ENCODE results near the gene KCNMA1. TPM values are rescaled to one million over a fixed set of nuclear protein-coding genes. Genes with fewer than 3 reads are reported as not detected.

KCNMA1 gene
- total RNA-seq, 4 donors from 2014 or later: 68.4 to 170 (median 119) TPM

DNA sequence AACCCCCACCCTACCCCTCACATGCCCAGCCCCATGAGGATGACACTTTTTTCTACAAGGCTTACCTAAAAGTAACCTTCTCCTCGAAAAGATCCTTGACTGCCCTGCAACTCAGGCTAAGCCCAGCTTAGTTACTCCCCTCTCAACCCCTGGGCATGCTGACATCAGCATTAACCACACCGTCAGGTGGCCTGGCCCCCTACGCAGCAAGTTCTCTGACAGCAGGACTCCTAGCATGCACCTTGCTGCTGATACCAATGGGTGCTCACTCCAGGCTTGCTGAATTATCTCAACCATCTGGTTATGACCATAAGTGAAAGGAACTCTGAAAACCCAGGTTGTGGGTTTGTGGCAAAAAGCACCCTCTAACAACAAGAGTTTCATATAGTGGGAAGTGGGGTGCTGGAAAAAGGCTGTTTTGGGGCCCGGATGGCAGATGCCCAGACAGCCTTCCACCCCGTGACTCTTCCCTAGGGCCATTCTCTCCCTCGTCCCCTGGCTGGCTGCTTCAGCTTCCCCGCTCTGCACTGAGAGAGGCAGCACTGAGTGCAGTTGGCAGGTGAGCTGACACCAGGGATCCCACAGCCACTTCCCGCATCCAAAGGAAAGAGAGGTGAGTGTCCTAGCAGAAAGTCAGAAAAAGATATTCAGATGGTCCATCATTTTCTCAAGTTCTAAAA is 518.9 kb downstream of the KCNMA1 start:
- intact Hi-C loops (cut with DNase I; ENCODE audit: low total_unique reads): no loop called here
- in situ Hi-C loops (cut with MboI; ENCODE audit: low pct_ligation_motif_present in 1 of 4, low pct_unique_long_range_greater_than_20kb in 1 of 4, low sequenced_read_pairs in 3 of 4): no loop called here
- TF ChIP-seq EP300 (IDR thresholded peaks at IDR 0.05; ENCODE audit: low read depth): no peak
- TF ChIP-seq, protein P1, sequence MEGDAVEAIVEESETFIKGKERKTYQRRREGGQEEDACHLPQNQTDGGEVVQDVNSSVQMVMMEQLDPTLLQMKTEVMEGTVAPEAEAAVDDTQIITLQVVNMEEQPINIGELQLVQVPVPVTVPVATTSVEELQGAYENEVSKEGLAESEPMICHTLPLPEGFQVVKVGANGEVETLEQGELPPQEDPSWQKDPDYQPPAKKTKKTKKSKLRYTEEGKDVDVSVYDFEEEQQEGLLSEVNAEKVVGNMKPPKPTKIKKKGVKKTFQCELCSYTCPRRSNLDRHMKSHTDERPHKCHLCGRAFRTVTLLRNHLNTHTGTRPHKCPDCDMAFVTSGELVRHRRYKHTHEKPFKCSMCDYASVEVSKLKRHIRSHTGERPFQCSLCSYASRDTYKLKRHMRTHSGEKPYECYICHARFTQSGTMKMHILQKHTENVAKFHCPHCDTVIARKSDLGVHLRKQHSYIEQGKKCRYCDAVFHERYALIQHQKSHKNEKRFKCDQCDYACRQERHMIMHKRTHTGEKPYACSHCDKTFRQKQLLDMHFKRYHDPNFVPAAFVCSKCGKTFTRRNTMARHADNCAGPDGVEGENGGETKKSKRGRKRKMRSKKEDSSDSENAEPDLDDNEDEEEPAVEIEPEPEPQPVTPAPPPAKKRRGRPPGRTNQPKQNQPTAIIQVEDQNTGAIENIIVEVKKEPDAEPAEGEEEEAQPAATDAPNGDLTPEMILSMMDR (IDR thresholded peaks at IDR 0.05): no peak
- no peak for TF ChIP-seq POLR2AphosphoS5 (IDR thresholded peaks at IDR 0.05)
- TF ChIP-seq POLR2A (IDR thresholded peaks at IDR 0.05): no peak
- Histone ChIP-seq H3K27me3 (no peaks in the 10 kb centered on the region), H3K27ac (no peak overlapping the region), H3K4me1 (peaks cover 0 to 11% (median 0%) of the 10 kb centered on the region in 4 donors), H3K9me3 (no peaks in the 10 kb centered on the region), H3K4me3 (no peak overlapping the region), H3K36me3 (no peaks in the 10 kb centered on the region)
- DNase-seq: no peak
- 79% methylated on average over 8 of the region's 8 CpGs; no CpG with 5 or more reads in 1 of the 2 donors for WGBS, 2 donors (ENCODE audit: low coverage in 1 of 2)

DNA sequence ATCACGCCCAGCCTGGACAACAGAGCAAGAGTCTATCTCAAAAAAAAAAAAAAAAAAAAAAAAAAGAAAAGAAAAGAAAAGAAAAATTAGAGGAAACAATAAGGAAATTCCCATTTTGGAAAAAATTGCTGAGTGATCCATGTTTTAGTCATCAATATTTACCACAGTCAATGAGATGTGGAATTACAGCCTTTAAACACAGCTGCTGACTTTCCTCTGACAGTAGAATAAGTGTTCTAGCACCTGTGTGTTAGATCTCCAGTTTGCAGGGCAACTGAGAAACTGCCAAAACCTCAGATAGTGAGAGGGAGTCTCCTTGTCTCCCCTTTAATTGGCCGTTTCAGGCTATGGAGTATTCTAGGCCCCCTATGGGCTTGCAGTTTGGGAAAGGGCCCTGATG is 520.1 kb downstream of the KCNMA1 start:
- Histone ChIP-seq H3K36me3 (no peaks in the 10 kb centered on the region), H3K4me3 (no peak overlapping the region), H3K4me1 (peaks cover 0 to 14% (median 0%) of the 10 kb centered on the region in 4 donors), H3K9me3 (no peaks in the 10 kb centered on the region), H3K27me3 (no peaks in the 10 kb centered on the region), H3K27ac (no peak overlapping the region)
- in situ Hi-C loops (cut with MboI; ENCODE audit: low pct_ligation_motif_present in 1 of 4, low pct_unique_long_range_greater_than_20kb in 1 of 4, low sequenced_read_pairs in 3 of 4) (no loop called here), intact Hi-C loops (cut with DNase I; ENCODE audit: low total_unique reads) (no loop called here)
- no peak for TF ChIP-seq EP300 (IDR thresholded peaks at IDR 0.05; ENCODE audit: low read depth)
- no peak for TF ChIP-seq POLR2AphosphoS5 (IDR thresholded peaks at IDR 0.05)
- TF ChIP-seq, protein P1 (IDR thresholded peaks at IDR 0.05): no peak
- TF ChIP-seq POLR2A (IDR thresholded peaks at IDR 0.05): no peak
- no peak for DNase-seq
- 87 to 89% methylated on average over 2 of the region's 2 CpGs for WGBS, 2 donors (ENCODE audit: low coverage in 1 of 2)

DNA sequence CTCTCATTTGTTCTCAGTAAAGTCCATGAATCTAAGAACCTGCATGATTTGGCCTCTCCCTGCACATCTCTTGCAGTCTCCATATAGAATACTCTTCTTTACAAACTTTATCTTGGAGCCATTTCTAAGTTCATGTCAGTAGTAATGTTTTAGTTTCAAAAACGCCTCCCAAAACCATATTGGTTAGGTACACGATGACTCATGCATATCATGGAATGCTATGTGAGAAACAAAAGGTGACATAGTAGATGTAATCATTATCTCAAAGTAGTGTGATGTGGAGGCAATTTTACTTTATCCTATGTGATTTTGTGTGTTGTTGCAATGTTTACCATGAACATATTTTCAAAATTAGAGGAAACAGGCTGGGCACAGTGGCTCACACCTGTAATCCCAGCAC is 520.7 kb downstream of the KCNMA1 start:
- no peaks in the 10 kb centered on the region for H3K9me3 ChIP-seq
- no peak for DNase-seq
- H3K27me3 ChIP-seq: no peaks in the 10 kb centered on the region
- TF ChIP-seq EP300 (IDR thresholded peaks at IDR 0.05; ENCODE audit: low read depth) (no peak), POLR2AphosphoS5 (IDR thresholded peaks at IDR 0.05) (no peak), POLR2A (IDR thresholded peaks at IDR 0.05) (no peak)
- TF ChIP-seq, protein P1 (IDR thresholded peaks at IDR 0.05): no peak
- H3K27ac ChIP-seq: no peak overlapping the region
- peaks cover 0 to 16% (median 2%) of the 10 kb centered on the region in 4 donors for H3K4me1 ChIP-seq
- no peak overlapping the region for H3K4me3 ChIP-seq
- 58 to 63% methylated on average over 2 of the region's 2 CpGs for WGBS, 2 donors (ENCODE audit: low coverage in 1 of 2)
- in situ Hi-C loops (cut with MboI; ENCODE audit: low pct_ligation_motif_present in 1 of 4, low pct_unique_long_range_greater_than_20kb in 1 of 4, low sequenced_read_pairs in 3 of 4): no loop called here
- no peaks in the 10 kb centered on the region for H3K36me3 ChIP-seq
- intact Hi-C loops (cut with DNase I; ENCODE audit: low total_unique reads): no loop called here

DNA sequence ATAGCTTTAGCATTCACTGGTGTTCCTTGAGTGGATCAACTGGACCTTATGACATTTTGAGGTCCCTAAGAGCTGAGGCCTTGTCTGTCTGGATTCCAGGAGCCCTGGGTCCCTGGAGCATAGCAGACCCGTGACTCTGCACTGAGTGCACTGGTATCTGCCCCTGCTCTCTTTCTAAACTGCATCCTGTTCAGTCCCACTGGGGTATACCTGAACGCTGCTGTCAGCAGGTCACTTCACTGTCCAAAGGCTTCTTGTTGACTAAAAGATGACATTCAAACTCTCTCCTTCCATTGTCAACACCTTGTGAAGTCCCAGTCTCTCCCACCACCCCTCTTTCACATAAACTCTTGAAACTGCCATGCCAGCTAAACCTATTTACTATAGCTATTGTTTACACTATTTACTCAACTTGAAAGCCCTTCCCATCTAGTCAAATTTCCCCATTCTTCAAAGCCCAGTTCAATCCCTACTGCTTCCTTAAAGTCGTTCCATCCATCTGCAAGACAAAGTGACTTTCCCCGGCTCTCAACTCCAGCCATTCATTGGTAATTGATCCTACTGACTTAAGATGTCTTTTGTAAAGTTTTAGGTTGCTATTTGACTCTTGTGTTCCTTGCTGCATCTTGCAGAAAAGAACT is 523.3 kb downstream of the KCNMA1 start:
- no peaks in the 10 kb centered on the region for H3K9me3 ChIP-seq
- 75 to 80% methylated on average over 2 to 4 of the region's 4 CpGs for WGBS, 2 donors (ENCODE audit: low coverage in 1 of 2)
- no peak overlapping the region for H3K4me3 ChIP-seq
- H3K27ac ChIP-seq: no peak overlapping the region
- intact Hi-C loops (cut with DNase I; ENCODE audit: low total_unique reads) (no loop called here), in situ Hi-C loops (cut with MboI; ENCODE audit: low pct_ligation_motif_present in 1 of 4, low pct_unique_long_range_greater_than_20kb in 1 of 4, low sequenced_read_pairs in 3 of 4) (no loop called here)
- DNase-seq: no peak
- TF ChIP-seq POLR2AphosphoS5 (IDR thresholded peaks at IDR 0.05) (no peak), EP300 (IDR thresholded peaks at IDR 0.05; ENCODE audit: low read depth) (no peak), POLR2A (IDR thresholded peaks at IDR 0.05) (no peak)
- TF ChIP-seq, protein P1 (IDR thresholded peaks at IDR 0.05): no peak
- no peaks in the 10 kb centered on the region for H3K27me3 ChIP-seq
- peaks cover 0 to 16% (median 3%) of the 10 kb centered on the region in 4 donors for H3K4me1 ChIP-seq
- H3K36me3 ChIP-seq: no peaks in the 10 kb centered on the region
